Measurements from ENCODE around the gene SIPA1.

SIPA1 gene

DNA sequence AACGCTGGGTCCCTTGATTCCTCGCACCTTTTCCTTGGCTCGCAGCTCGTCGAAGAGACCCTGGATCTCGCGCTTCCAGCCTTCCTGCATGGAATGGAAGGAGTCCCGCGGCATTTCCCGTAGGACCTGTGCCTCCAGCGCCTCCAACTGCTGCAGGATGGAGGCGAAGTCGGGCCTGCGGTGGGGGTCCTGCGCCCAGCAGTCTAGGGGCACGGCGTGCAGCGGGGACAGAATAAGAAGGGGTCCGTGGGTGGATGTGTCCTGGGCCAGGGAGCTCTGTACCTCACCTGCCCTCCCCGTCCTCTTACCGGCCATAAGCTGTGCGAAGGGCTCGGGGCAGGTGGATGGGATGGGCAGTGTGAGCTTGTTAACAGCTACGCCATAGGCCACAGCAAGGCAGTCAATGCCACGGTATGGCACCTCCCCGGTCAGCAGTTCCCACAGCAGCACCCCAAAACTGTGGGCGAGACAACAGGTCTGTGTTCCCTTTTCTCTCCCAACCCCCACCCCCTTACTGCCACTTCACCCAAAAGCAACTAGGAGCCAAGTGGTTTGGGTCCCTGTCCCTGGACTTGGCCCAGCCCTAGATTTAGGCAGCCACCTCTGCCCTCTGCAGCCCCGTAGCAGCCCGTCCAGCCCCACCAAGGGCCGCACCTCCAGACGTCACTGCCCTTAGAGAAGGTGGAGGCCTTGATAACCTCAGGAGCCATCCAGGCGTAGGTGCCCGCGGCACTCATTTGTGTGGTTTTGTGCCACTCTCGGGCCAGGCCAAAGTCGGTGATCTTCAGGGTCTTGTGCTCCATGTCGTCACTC, 30.1 kb upstream of the SIPA1 start:
- no peak for DNase-seq

DNA sequence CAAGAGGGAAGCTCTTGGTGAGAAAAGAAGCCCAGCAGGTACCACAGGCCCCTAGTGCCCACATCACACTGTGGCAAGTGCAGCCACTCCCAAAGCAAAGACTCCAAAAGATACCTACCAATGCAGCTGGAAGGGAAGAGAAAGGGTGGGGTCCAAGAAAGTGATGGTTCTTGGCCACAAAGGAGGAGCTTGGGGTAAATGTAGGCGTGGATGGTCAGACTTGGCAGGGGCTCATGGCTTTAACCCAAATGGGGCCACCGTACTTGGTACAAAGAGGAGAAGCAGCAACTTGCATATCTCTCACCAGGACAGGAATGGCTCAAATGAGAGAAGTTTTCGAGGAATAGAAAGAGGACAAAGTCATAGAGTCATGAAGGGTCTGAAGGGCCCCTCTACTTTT, 28.7 kb upstream of the SIPA1 start:
- no peak for DNase-seq

DNA sequence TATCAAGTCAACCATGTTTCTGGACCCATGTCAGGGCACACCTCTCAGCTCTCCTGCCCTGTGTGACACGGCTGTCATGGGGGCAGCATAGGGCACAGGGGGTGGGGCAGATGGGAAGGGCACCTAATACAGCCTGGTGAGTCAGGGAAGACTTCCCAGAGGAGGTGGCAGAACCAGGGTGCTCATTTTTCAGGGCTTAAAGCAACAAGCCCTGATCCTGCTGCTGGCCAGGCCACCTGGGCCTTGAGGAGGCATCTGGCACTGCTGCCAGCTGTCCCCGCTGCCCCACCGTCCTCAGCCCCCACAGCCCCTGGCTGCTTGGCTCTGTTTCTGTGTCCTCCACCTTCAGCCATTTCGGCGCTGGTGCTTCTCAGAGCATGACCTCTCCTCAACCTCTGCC, 28.2 kb upstream of the SIPA1 start:
- no peak for DNase-seq

DNA sequence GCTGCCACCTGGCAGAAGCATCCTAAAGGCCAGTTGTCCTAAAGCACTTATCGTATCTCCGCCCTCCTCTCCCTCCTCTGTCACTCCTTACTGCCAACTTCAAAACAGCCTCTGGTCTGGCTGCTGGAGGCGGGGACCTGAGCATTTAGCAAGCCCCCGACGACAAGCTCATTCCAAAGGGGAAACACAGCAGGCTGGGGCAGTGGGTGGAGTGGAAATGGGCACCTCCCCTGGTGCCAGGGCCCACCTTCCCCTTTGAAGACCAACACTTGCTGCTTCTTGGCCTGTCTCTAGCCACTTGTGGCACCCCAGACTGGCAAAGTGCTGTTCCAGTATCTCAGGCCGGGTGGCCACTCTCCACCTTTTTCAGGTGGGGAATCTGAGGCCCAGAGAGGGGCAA, 27.5 kb upstream of the SIPA1 start:
- no peak for DNase-seq

DNA sequence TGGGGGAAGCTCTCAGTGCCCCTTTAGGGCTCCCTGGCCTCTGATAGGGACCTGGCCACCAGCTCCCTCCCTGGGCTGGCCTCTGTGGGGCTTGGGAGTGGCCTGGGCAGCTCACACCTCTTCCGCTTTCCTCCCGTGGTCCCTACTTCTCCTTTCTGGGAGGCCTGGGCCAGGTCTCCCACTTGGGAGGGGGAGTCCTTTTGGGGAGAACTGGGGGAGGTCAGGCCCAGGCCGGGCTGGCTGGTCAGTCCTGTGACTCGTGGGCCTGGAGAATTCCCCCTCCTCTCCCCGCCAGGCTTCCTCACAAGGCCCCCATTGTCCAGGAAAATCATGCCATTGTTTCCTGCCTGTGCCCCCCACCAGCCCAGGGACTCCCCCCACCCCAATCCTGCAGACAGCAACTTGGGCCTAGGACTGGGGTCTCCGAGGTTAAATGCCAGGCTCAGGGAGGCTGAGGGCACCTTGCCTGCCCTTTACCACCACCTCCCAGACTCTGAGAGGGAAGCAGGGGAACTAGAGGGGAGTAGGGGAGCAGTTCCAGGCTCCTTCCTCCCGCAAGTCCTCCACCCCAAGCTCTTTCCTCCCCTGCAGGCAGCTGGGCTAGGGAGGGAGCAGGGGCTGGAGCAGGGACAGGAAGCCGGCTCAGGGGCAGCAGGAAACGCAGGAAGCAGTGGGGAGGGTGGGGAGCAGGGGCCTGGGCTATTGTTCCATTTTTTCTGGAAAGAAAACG, 26.7 kb upstream of the SIPA1 start:
- DNase-seq: peak; percentile 70

DNA sequence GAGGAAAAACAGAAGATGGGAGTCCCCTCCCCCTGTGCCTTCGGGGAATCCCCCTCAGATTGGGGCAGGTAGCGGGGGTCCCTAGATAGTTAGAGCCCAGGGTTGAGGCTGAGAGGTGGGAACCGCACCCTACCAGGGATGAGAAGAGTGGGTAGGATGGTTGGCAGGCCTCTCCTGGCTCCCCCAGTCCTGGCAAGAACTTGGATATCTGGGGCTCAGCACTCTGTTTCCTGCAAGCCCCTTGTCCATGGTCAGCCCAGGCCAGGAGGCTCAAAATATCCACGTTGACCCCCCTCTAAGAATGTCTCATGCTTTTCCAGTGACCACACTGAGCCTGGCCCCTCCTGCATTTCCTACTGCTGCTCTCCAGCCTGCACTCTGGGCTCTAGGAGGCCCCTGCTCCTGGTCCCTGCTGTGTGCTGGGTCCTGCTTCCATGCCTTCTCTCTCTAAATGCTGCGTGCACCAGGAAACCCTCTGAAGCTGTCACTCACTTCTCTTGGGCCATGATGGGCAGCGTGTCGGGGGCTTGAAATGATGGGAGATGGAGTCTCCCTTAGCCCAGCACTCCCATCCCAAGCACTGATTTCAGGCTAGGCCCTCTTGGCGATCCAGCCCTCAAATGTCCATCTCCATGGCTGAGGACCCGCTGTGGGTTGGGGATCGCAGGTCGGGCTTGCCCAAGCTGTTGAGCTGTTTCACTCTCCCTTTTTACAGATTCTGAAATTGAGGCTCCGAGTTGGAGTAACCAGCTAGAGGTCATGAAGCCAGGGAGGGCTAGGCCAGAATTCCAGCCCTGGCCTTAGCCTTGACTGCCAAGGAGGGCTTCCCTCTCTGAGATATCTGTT, 25.9 kb upstream of the SIPA1 start:
- DNase-seq: no peak

DNA sequence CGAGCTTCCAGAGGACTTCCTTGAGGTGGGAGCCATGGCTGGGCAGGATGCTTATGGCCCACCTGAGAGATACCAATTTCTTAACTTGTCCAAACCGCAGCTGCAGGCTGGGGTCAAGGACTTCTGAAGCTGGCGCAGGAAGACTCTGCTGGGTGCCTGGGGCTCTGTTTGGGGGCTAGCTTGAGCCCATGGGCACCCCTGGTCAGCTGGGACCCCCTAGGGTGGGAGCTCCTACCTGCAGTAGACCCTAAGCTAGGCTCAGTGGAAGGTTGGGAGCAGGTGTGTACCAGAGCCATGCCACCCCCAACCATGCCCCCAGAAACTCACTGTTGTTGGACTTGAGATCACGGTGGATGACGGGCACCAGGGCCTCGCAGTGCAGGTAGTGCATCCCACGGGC, 25.2 kb upstream of the SIPA1 start:
- no peak for DNase-seq

DNA sequence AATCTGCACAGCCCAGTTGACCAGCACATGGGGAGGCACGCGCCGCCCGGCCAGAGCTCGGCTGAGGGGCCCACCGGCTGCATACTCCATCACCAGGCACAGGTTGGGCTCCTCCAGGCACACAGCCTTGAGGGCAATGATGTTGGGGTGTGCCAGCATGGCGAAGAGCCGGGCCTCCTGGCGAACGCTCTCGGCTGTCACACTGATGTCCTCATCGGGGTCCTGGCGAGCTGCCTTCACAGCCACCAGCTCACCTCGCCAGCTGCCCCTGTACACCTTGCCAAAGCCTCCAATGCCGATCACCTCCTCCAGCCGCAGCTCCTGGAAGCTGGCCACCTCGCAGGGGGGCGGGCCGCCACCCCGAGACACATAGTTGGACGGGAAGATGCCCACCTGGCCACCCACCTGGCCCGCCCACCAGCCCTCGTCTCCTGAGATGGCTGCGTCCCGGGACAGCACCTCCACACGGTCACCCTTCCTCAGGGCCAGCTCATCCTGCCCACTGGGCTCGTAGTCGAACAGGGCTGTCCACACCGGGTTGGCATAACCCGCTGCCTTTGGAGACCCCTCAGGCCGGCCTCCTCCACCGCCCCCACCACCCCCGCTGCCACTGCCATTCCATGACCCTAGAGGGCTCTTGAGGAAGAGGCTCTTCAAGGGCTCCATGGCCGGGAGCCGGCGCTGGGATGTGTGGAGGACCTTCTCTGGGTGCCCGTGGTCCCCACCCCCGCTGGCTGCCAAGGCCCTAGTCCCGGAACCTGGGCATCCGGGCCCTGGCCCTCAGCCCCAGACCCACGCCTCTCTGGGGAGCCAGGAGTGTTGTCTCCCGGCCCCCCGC, 24.6 kb upstream of the SIPA1 start:
- DNase-seq: no peak

DNA sequence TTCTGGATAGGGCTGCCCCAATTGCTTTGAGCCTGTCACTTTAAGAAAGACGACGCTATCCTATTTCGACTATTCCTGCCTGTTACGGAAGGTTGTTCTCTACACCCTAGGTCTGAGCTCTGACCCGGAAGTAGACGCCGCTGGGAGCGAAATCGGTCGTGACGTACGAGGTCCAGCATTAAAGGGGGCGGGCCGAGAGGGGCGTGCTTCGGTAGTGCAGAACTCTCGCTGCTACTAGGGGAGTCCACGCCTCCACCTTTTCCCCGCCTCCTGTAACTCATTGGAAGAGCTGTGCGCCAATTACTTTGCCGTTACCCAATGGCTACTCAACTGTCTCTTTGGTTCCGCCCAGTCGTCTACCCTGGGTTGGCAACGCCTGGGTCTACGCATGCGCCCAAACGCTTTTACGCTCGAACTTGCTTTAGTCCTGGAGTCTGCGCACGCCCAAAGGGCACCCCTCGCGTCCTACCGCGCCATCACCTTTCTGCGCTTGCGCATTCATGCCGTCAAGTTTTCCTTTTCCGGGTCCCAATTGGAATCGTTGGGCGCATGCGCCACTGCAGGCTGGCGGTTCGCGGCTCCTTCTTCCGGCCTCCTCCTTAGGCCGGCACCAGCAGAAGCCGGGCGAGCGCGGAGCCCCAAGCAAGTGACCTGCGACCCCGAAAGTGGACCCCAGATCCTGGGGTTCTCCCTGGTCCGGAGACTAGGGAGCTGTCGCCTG, 22.5 kb upstream of the SIPA1 start, which contains the start of gene PCNX3:
Gene PCNX3 (plus strand): TSS at position 548 of the 721 bp plus-strand sequence. CDS start 536 bp downstream, outside the sequence.
- DNase-seq: peak; percentile 100

DNA sequence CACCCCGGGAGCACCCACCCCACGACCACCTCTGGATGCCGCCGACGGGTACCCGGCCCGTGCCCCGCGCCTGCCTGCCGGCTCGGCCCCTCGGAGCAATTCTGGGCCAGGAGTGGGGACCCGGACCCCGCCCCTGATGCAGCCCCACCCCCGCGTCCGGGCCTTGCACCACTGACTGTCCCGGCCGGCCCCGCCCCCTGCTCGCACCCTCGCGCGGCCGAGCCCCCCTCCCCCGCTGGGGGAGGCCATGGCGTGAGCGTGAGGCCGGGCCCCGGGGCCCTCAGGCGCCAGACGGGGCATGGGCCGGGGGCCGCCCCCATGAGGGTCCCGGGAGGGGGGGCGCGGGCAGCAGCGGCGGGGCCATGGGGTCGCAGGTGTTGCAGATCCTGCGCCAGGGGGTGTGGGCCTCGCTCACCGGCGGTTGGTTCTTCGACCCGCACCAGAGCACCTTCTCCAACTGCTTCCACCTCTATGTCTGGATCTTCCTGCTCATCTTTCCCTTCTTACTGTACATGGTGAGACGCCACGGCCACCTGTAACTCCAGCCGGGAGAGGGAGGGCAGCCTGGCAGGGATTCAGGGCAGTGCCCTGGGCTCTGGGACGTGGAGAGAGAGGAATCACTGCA, 21.8 kb upstream of the SIPA1 start:
- DNase-seq: peak; percentile 80

DNA sequence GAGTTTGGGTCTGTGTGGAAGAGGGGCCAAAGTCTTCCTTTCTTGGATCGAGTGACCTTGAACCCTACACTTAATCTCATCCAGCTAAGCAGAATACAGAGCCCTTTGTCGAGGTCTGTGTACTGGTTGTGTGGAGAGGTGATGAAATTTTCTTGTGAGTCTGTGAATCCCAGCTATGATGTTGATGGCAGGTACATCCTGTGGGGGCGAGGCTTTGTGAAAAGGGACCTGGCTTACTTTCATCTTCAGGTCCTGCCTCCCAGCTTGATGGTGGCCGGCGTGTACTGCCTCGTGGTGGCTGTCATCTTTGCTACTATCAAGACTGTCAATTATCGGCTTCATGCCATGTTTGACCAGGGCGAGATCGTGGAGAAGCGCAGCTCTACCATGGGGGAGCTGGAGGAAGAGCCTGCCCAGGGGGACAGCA, 21.3 kb upstream of the SIPA1 start:
- no peak for DNase-seq

DNA sequence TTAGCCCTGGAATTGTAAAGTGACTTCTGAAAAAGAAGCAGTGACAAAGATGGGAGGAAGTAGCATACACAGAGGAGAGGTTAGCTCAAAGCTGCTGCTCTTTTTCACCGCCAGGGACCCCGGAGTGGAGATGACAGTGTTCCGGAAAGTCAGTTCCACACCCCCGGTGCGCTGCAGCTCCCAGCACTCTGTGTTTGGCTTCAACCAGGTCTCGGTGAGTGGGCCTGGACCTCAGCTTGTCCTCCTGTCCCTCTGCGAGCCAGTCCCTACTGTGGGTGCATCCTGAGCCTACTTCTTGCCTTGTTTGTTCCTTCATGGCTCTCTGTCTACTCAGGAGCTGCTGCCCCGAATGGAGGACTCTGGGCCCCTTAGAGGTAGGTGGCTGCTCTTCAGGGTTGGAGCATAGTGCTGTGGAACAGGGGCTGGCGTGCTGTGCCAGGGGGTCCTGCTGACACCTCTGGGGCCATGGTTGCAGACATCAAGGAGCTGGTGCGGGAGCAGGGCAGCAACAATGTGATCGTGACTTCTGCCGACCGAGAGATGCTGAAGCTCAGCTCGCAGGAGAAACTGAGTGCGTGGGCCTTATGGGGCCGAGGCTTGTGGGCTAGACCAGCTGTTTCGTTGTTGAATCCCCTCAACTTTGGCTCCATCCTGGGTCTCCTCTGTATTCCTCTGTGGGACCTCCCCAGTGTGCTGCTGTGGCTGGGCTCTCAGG, 20.6 kb upstream of the SIPA1 start:
- no peak for DNase-seq

DNA sequence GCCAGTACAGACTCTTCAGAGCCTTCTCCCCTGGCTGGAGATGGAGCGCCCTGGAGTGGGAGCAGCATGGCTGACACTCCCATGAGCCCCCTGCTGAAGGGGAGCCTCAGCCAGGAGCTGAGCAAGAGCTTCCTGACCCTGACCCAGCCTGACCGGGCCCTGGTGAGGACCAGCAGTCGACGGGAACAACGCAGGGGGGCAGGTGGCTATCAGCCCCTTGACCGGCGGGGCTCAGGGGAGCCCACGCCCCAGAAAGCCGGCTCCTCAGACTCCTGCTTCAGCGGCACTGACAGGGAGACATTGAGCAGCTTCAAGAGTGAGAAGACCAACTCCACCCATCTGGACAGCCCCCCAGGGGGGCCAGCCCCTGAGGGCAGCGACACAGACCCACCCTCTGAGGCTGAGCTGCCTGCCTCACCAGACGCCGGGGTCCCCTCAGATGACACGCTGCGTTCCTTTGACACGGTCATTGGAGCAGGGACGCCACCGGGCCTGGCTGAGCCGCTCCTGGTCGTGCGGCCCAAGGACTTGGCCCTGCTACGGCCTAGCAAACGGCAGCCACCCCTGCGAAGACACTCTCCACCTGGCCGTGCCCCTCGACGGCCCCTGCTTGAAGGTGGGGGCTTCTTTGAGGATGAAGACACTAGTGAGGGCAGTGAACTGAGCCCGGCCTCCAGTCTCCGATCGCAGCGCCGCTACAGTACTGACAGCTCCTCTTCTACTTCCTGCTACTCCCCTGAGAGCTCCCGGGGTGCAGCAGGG, 19.7 kb upstream of the SIPA1 start:
- no peak for DNase-seq

DNA sequence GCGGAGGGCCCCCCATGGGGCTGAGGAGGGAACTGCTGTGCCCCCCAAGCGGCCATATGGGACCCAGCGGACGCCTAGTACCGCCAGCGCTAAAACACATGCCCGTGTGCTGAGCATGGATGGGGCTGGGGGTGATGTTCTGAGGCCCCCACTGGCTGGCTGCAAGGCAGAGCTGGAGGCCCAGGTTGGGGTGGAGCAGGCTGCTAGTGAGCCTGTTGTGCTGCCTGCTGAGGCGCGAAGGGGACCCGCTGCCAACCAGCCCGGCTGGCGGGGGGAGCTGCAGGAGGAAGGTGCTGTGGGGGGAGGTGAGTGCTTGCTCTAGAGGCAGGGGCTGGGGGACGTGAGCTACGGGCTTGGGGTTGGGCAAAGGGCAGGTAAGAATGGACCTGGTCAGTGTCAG, 19.1 kb upstream of the SIPA1 start:
- DNase-seq: no peak

DNA sequence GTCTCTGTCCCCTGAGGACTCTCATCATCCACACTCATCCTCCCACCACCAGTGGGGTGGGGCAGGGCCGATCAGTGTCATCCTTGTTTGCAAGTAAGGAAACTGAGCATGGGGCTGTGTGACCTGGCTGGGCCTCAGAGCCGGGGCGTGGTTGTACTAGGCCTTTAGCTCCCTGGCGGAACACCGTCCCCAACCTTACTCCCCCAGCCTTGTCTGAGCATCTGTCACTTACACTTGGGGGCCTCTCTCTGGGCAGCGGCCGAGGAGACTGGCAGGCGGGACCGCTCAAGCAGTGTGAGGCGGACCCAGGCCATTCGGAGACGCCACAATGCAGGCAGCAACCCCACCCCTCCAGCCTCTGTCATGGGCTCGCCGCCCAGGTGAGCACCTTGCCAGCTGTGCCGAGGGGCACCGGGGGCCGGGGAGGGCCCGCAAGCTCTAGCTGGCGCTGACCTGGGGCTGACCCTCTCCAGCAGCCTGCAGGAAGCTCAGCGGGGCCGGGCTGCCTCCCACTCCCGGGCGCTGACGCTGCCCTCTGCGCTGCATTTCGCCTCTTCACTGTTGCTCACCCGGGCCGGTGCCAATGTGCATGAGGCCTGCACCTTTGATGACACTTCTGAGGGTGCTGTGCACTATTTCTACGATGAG, 18.5 kb upstream of the SIPA1 start:
- no peak for DNase-seq

DNA sequence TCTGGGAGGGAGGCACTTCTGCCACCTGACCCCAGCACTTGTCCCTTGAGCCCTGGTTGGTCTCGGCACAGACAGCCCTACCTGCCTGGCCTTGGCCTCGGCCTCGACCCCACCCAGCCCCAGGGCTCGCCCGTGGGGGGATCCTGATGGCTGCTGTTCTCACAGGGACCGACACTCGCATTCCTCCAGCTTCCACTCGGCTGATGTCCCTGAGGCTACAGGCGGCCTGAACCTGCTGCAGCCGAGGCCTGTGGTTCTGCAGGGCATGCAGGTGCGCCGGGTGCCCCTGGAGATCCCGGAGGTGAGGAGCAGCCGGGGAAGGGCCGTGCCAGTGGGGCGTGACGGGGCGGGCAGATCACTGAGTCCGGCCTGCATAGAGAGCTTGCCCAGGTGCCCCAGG, 17.2 kb upstream of the SIPA1 start:
- DNase-seq: no peak

DNA sequence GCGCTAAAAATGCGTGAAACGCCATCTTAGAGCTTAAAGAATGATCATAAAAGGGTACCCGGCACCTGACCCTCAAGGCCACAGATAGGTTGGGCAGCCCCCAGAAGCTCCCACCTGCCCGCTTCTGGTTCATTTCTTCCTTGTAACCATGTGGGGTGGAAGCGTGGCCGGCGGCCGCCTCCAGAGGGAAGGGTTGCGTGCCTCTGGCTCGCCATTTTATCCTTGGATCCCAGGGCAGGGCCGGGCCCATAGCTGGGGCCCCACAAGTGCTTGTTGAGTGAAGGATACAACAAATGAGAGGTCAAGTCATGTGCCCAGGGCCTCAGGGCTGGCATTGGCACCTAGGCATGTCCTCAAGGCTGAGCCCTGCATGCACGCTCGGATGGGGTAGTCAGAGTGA, 16.4 kb upstream of the SIPA1 start:
- no peak for DNase-seq

DNA sequence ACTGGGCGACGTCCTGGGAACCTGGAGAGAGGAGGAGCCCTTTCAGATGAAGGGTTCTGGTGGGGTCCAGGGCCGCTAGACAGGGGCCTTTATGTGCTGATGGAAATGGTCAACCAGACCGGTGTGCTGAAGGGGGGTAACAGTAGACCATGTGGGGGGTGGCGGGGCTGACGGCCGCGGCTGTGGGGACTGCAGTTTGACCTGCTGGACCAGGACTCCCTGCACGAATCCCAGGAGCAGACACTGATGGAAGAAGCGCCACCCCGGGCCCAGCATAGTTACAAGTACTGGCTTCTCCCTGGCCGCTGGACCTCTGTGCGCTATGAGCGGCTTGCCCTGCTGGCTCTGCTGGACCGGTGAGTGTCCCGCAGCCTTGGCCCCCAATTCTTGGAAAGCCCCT, 15.9 kb upstream of the SIPA1 start:
- no peak for DNase-seq

DNA sequence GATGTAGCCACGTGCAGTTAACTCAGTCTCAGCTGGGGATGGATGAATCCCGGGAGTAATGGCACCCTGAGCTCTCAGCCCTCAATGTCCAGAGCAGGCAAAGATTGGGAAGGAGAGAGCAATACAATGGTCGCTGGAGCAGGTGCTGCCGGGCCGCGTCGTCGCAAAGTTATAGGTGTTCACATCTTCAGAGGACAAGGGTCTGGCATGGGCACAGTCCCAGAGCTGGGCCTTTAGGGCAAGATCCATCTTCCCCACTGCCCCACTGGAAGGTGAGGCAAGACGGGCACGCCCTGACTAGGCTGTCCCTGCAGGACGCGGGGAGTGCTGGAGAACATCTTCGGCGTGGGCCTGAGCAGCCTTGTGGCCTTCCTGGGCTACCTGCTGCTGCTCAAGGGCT, 14.7 kb upstream of the SIPA1 start:
- DNase-seq: no peak

Data from right hindlimb (tissue), 1 donor.